ENCODE data around the gene ACSF2. TPM values are rescaled to one million over a fixed set of nuclear protein-coding genes. Genes with fewer than 3 reads are reported as not detected.

ACSF2 gene
- total RNA-seq, 1 experiment from 2014 or later: 17.2 TPM

DNA sequence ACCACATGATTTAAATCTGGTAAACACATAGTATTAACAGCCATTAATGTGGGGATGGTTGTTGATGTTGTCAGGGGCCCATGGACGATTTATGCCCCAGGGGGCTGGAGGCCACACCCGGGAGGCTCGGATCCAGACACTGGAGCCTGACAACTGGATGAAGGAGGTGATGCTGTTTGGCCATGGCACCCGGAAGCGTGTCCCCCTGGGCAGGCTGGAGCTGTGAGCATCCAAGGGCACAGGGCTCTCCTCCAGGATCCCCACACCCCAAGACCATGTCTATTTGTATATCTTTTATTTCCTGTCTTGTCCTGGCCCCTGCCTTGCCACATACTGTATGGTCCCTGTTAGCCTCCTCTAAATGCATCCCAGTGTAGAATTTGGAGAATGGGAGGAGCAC, 57.2 kb downstream of the ACSF2 start:
- intact Hi-C loops (cut with micrococcal nuclease; ENCODE audit: unreplicated experiment) (loop anchor here (5.0 kb wide), 3 partner anchors 49 to 209 kb away; partner anchors contain the start of genes ABCC3 and EPN3), in situ Hi-C loops (cut with HindIII; ENCODE audit: low pct_unique_long_range_greater_than_20kb, low sequenced_read_pairs) (no loop called here)
- ATAC-seq (no peak), DNase-seq (ENCODE audit: low read depth, low spot score) (no peak)
- Histone ChIP-seq H3K4me3 (ENCODE audit: low read depth in 2 of 2, low read length in 2 of 2) (no peak overlapping the region), H3K4me1 (ENCODE audit: control insufficient read depth, insufficient read depth, low read length) (peaks cover 28% of the 10 kb centered on the region), H3K36me3 (ENCODE audit: control insufficient read depth, insufficient read depth, low read length) (no peaks in the 10 kb centered on the region), H3K27me3 (ENCODE audit: control insufficient read depth, insufficient read depth, low read length) (no peaks in the 10 kb centered on the region), H3K27ac (ENCODE audit: low read length) (peak overlapping the region; percentile 74), H3K9me3 (ENCODE audit: control insufficient read depth, insufficient read depth, low read depth, low read length) (no peaks in the 10 kb centered on the region)
- TF ChIP-seq REST (IDR thresholded peaks at IDR 0.05; ENCODE audit: insufficient read depth in 1 of 2, low read depth in 2 of 2, low read length in 1 of 2) (no peak), TCF7L2 (IDR thresholded peaks at IDR 0.05; ENCODE audit: low read depth, low read length) (no peak), SIN3A (IDR thresholded peaks at IDR 0.05; ENCODE audit: borderline replicate concordance, insufficient read depth, low read depth, low read length) (no peak), CTCF (IDR thresholded peaks at IDR 0.05) (no peak), POLR2AphosphoS5 (IDR thresholded peaks at IDR 0.05; ENCODE audit: low read depth, low read length) (no peak)
- ChIA-PET POLR2A (no interaction called here), CTCF (interaction anchor here (0.5 to 1.4 kb wide), 3 partner anchors 13 to 462 kb away, joined by 4 to 11 read pairs (median 7); no protein-coding TSS in a partner anchor)
- no TSS peak for BruUV-seq (replicated peaks)

- ATAC-seq: no peak
- H3K36me3 ChIP-seq (ENCODE audit: control insufficient read depth, insufficient read depth, low read length): no peaks in the 10 kb centered on the region
- no peaks in the 10 kb centered on the region for H3K9me3 ChIP-seq (ENCODE audit: control insufficient read depth, insufficient read depth, low read depth, low read length)
- intact Hi-C loops (cut with micrococcal nuclease; ENCODE audit: unreplicated experiment): loop anchor here (5.0 kb wide), 3 partner anchors 48 to 208 kb away; partner anchors contain the start of genes ABCC3 and EPN3
- H3K27ac ChIP-seq (ENCODE audit: low read length): no peak overlapping the region
- ChIA-PET POLR2A (no interaction called here), CTCF (interaction anchor here (1.0 to 1.4 kb wide), 2 partner anchors 16 to 21 kb away, joined by 6 to 7 read pairs; no protein-coding TSS in a partner anchor)
- no TSS peak for BruUV-seq (replicated peaks)
- in situ Hi-C loops (cut with HindIII; ENCODE audit: low pct_unique_long_range_greater_than_20kb, low sequenced_read_pairs): no loop called here
- no peak overlapping the region for H3K4me3 ChIP-seq (ENCODE audit: low read depth in 2 of 2, low read length in 2 of 2)
- TF ChIP-seq TCF7L2 (IDR thresholded peaks at IDR 0.05; ENCODE audit: low read depth, low read length): no peak
- H3K27me3 ChIP-seq (ENCODE audit: control insufficient read depth, insufficient read depth, low read length): no peaks in the 10 kb centered on the region
- no peak for DNase-seq (ENCODE audit: low read depth, low spot score)
- peaks cover 25% of the 10 kb centered on the region for H3K4me1 ChIP-seq (ENCODE audit: control insufficient read depth, insufficient read depth, low read length)
Observed at GRCh38 chr17:50484386-50485155, 58.6 kb downstream of the ACSF2 start.

All from Panc1 (cell line).